Endothelial cell of umbilical vein (primary cell): ENCODE data around the gene AGPS.

Experiments
- EZH2 ChIP-seq: IDR thresholded peaks from 2 replicates; pipeline ENCODE4 v1.6.1; 2012; ENCODE audit warnings: borderline replicate concordance, low read depth, mild to moderate bottlenecking, moderate library complexity, low read length, inconsistent platforms; ENCODE audit not compliant: severe bottlenecking
- GATA2 ChIP-seq: IDR thresholded peaks from 2 replicates; pipeline ENCODE4 v1.7.0; 2011; ENCODE audit warnings: low read depth, mild to moderate bottlenecking, moderate library complexity, mixed read lengths, low read length; ENCODE audit not compliant: insufficient read length, insufficient read depth
- MYC ChIP-seq: IDR thresholded peaks from one replicate; pipeline ENCODE4 v1.6.1; 2011; ENCODE audit warnings: mild to moderate bottlenecking, low read depth, low read length
- POLR2A ChIP-seq: IDR thresholded peaks from 2 replicates; pipeline ENCODE4 v1.6.1; 2012; ENCODE audit warnings: low read depth, mild to moderate bottlenecking, control low read depth, low read length
- POLR2AphosphoS5 ChIP-seq: IDR thresholded peaks from 2 replicates; pipeline ENCODE4 v1.6.1; 2012; ENCODE audit warnings: low read depth, mild to moderate bottlenecking, control low read depth, low read length, moderate library complexity; ENCODE audit not compliant: insufficient read depth
- TF ChIP-seq, protein P1 (sequence below), 2 donors: IDR thresholded peaks; 1 replicate in 1 of 2; 2 replicates in 1 of 2; pipeline ENCODE4 v1.5.1; 2011; ENCODE audit warnings: low read length in 2 of 2, mild to moderate bottlenecking in 2 of 2, moderate library complexity in 2 of 2, control low read depth in 1 of 2, inconsistent platforms in 1 of 2, low read depth in 1 of 2; ENCODE audit not compliant: insufficient read depth in 1 of 2; ENCODE audit errors: extremely low read depth in 1 of 2
- TF ChIP-seq, protein P2 (sequence below): IDR thresholded peaks from 2 replicates; pipeline ENCODE4 v1.6.1; 2011; ENCODE audit not compliant: insufficient read depth, insufficient read length

DNA sequence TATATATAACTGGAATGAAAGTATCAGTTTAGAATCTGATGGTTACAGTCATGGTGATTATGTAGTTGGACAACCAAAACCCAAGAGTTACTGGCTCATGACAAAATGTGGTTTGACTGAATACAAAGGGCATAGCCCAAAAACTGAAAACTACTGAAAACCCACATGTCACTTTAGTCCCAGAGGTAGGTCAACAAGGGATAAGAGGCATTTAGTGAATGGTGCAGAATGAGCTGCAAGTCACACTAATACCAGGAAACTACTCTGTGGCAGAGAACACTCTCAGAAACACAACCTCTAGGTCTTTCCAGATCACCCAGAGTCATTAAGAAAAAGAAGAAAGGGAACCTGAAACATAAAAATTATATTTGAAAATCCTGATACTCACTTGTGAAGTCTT is 154.5 kb downstream of the AGPS start:
- TF ChIP-seq, protein P1, sequence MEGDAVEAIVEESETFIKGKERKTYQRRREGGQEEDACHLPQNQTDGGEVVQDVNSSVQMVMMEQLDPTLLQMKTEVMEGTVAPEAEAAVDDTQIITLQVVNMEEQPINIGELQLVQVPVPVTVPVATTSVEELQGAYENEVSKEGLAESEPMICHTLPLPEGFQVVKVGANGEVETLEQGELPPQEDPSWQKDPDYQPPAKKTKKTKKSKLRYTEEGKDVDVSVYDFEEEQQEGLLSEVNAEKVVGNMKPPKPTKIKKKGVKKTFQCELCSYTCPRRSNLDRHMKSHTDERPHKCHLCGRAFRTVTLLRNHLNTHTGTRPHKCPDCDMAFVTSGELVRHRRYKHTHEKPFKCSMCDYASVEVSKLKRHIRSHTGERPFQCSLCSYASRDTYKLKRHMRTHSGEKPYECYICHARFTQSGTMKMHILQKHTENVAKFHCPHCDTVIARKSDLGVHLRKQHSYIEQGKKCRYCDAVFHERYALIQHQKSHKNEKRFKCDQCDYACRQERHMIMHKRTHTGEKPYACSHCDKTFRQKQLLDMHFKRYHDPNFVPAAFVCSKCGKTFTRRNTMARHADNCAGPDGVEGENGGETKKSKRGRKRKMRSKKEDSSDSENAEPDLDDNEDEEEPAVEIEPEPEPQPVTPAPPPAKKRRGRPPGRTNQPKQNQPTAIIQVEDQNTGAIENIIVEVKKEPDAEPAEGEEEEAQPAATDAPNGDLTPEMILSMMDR (IDR thresholded peaks at IDR 0.05; ENCODE audit: extremely low read depth in 1 of 2, insufficient read depth in 1 of 2, low read depth in 1 of 2, low read length in 2 of 2), result no peak
- no peak for TF ChIP-seq POLR2A
- no peak for TF ChIP-seq MYC
- TF ChIP-seq EZH2, result no peak
- TF ChIP-seq POLR2AphosphoS5, result no peak
- TF ChIP-seq, protein P2, sequence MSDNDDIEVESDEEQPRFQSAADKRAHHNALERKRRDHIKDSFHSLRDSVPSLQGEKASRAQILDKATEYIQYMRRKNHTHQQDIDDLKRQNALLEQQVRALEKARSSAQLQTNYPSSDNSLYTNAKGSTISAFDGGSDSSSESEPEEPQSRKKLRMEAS, result no peak
- no peak for TF ChIP-seq GATA2
